Caki2 (cell line): ENCODE results near the gene MAJIN. TPM values are rescaled to one million over a fixed set of nuclear protein-coding genes. Genes with fewer than 3 reads are reported as not detected.
"Not testable (repeated sequence)": the region's sequence is repeated elsewhere in the genome, so short reads cannot be mapped to it uniquely, and the experiment has no call there.

ENCODE experiments used
- DNase-seq: peaks from one replicate; pipeline ENCODE4 v3.0.0-alpha.2; 2015; ENCODE audit warnings: low read depth
- in situ Hi-C: cut with HindIII; loops from 2 replicates; pipeline ENCODE4 v1.10.0; 2016; ENCODE audit warnings: low sequenced_read_pairs, low pct_unique_long_range_greater_than_20kb, mixed read lengths
- total RNA-seq: library from RNA; depleted of rRNA; stranded (reverse); fragments of >200 nt; shearing (Covaris generic); gene quantifications from 2 replicates; pipeline ENCODE4 v1.2.3, GENCODE V29; 2014; ENCODE audit warnings: low replicate concordance; rRNA removed

The MAJIN gene, protein sequence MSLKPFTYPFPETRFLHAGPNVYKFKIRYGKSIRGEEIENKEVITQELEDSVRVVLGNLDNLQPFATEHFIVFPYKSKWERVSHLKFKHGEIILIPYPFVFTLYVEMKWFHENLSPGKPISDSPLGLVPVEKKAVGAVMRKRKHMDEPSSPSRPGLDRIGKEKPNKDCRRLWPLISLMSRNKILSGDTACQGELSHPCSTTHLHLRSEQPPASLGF
- 0.38 TPM in 1 of 2 replicates, not detected in the other for total RNA-seq

DNA sequence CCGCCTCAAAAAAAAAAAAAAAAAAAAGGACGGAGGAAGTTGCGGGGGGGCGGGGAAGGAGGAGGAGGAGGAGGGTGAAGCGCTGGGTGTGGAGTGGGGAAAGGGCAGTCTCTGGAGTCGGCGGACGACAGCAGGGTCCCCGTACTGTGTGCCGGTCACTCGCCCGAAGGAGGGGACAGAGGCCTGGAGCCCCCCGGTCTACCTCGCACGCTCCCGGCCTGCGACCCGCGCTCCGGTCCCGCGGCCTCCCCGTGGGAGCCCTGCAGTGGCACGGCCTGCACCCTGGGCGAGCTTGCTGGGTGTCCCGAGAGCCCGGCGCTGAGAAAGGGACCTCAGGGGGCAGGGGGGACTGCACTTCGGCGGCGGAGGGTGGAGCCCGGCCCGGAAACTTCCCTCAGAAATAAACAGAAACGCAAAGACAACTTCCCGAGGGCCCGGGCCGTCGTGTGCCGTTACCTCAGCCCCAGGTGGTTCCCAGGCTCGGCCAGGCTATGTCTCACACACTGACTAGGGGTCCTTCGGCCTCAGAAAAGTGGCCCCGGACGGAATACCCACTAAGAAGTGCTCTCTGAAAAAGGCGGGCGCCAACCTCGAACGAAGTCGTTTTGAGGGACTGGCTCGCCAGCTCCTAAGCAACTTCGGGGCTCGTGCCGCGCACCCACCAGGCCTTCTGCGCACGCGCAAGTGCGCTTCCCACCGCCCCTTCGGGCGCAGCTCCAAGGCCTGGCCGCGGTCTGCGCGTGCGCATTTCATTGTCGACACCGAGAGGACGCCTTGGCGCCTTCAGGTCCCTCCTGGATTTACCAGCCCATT lies at the start of gene MAJIN:
Gene MAJIN, minus strand, starts transcription at position 688 of the 813 bp plus-strand sequence. CDS start 12,703 bp downstream, outside the sequence.
- in situ Hi-C loops, result no loop called here
- DNase-seq, result no peak

DNA sequence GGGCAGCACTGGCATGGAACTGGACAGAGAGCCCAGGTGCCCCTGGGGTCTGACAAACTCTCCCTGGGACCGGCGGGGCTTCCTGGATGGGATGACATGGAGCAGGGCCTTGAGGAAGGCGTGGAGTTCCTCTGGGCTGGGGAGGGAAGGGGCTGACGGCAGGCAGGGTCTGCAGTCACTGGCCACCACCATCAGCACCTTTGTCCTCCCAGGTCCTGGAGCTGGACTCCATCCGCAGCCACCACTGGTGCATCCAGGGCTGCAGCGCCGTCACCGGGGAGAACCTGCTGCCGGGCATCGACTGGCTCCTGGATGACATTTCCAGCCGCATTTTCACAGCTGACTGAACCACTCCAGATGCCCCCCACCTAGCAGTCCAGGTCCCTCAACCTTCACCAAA lies 49.6 kb upstream of the MAJIN start:
- no peak for DNase-seq
- in situ Hi-C loops, result no loop called here

DNA sequence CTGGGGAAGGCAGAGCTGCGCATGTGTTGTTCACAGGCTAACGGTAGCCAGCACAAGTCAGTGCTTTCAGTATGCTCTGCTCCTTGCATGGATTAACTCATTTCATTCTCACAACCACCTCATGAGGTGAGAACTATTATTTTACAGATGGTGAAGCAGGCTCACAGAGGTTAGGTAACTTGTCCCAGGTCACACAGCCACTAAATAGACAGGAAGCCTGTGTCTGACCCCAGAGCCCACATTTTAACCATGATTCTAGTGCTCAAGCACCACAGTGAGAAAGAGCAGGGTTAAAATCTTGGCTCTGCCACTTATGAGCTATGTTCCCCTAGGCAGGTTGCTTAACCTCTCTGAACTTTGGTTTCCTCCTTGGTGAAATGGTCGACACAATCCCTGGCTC lies 49.1 kb upstream of the MAJIN start:
- in situ Hi-C loops, result no loop called here

DNA sequence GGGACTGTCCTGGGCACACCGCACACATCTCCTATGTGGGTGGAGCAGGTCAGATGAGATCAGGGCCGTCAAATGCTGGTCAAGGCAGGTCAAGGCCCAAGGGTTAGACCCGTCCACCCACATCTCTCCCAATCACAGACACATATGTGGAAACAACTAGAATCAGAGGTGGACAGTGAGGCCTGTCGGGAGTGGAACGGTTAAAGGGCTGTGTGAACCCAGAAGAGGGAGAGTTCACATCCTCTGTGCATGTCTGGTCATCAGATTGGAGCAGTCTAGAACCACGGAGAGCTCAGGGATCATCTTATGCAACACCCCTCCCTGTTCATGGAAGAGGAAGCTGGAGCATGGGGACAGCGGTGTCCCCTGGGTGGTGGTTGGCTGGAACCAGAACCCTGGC lies 47.9 kb upstream of the MAJIN start:
- in situ Hi-C loops, result no loop called here
- no peak for DNase-seq

More for the DNA sequence above, 49.1 kb upstream of the MAJIN start:
- no peak for DNase-seq

DNA sequence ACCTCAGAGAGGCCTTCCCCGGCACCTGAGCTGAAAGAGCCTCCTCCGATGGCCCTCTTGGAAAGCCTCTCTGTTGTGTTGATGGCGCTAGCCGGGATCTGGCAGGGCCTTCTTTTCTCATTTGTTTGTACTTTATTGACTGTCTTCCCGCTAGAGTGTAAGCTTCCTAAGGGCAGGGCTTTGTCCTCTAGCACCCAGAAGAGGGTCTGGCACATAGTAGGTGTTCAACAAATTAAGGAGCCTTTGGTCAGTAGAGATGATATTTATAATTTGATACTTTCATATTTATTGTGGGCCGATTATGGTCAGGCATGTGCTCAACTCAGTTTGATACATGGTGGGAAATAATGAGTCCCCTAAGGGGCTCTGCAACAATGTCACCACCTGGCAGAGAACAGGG lies 46.0 kb upstream of the MAJIN start:
- in situ Hi-C loops, result no loop called here
- no peak for DNase-seq

DNA sequence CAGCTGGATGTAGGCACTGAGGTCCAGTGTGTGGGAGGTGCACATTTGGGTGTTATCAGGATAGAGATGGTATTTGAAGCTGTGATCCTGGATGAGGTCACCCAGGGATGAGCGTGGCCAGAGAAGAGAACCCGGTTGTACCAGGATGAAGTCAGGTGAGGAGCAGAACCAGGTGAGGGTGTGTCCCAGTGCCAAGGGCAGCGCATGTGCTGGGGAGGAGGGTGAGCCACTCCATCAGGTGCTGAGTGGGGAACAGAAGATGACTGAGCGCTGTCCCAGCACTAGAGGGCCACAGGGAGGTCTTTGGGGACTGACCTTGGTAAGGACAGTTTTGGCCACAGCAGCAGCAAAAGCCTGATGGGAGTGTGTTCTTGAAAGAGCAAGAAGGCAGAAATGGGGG lies 44.8 kb upstream of the MAJIN start:
- in situ Hi-C loops, result no loop called here
- DNase-seq, result no peak

DNA sequence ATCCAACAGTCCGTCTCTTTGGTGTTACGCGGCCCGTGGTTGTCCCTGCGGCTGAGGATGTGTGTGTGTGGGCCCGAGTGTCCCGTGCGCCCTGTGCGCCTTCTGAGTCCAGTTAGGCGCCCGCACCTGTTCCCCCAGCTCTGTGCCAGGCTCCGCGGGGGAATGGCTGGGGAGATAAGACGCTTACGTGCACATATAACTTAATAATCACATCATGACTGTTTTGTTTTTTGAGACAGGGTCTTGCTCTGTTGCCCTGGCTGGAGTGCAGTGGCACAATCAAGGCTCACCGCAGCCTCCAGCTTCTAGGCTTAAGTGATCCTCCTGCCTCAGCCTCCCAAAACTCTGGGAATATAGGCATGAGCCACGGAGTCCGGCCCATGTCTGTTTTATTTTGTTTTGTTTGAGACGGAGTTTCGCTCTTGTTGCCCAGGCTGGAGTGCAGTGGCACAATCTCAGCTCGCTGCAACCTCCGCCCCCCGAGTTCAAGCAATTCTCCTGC lies 42.9 kb upstream of the MAJIN start:
- in situ Hi-C loops, result no loop called here
- DNase-seq, result no peak

DNA sequence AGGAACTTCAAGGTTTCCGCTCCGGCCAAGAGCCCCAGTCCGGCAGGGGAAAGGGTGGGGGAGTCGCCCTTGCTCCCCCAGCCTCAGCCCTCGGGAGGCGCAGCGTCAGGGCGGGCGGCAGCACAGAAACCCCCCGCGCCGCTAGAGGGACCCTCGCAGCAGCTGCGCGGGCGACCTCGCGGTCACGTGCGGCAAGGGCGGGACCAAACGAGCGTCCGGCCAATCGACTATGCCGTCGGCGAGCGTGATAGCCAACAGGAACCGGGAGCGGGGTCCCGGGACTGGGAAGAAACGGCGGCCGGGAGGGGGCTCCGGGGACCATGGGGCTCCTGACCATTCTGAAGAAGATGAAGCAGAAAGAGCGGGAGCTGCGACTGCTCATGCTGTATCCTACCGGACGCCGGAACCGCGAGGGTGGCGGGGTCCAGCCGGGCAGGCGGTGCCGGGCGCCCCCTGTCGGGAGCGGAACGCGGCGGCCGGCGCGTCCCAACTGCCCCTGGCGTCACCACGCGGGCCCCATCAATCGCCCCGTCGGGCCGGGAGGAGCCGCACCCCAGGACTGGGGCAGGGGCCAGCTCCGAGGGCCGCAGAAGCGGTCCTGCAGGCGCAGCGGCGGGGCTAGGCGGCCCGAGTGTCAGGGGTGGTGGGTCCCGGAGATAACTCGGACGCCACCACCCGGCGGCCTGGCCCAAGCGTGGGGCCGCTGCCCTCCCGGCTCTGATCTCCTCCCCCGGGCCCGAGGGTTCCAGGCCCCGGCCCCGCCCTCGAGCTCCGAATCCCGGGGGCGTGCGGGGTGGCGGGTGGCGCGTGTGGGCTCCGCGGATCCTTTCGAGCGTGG lies 42.2 kb upstream of the MAJIN start, which contains the start of gene ARL2:
Gene ARL2, plus strand, starts transcription at position 273 of the 838 bp plus-strand sequence. Its CDS starts 48 bp downstream, at position 321.
- in situ Hi-C loops, result no loop called here
- peak; percentile 85 for DNase-seq

DNA sequence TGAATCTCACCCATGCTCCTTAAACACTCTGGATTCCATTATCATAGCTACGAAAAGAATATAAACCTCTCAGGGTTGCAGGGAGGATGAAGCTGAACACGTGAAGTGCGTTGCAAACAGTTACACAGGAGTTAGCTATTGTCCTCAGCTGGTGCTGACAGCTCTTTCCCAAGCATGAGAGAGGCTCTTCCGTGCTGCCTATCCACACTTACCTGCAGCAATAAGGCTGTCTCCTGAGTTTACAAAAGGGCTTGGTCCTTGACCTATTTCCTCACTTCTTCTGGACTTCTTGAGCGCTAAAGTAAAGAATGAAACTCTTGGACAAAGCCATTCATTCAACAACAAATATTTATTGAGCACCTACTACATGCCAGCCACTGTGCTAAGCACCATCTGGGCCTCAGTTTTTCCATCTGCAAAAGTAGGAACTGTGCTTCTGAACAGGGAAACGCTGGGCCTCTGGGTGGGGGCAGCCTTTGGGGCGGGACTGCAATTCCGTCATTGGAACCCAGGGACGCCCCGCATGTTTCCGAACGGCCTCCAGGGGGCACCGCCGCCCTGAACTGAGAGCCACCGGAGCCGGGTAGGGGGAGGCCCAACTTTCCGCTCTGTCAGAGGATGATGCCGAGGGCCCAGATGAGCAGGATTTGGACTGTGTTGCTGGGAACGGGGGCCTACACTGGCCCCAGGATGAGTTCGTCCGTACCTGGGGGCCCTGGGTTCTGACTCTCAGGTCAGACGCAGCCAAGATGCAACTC lies 41.4 kb upstream of the MAJIN start:
- DNase-seq, result peak; percentile 82
- in situ Hi-C loops, result no loop called here

DNA sequence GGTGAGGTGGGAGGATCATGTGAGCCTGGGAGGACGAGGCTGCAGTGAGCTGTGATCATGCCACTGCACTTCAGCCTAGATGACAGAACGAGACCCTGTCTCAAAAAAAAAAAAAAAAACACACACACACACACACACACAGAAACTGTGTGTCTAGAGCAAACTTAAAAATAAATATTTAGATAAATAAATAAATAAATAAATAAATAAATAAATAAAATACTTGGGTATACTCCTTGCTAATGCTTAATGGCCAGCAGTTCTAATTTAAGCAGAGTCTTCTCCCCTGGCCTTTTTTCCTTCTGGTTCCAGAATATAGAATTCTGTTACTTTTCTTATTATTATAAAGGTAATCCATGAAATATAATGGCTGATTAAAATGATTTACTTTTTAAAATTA lies 37.0 kb upstream of the MAJIN start:
- in situ Hi-C loops, result no loop called here
- DNase-seq, result no peak

DNA sequence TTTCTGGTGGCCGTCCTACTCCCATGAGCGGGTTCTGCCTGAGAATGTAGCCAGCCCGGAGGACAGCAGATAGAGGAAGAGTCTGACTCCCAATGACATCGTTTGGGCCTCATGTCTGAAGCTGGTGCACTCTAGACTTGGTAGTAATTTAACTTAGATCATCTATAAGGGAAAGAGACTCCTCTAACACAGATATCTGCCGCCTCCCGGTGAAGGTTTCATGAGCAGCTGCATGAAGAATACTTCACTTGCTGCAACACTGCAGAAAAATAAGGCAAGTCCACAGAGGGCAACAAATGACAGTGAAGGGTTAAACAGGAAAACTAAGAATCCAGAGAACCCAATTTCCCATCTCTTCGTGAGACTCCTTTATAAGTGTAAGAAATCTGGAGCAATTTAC lies 36.1 kb upstream of the MAJIN start:
- in situ Hi-C loops, result no loop called here
- DNase-seq, result no peak

DNA sequence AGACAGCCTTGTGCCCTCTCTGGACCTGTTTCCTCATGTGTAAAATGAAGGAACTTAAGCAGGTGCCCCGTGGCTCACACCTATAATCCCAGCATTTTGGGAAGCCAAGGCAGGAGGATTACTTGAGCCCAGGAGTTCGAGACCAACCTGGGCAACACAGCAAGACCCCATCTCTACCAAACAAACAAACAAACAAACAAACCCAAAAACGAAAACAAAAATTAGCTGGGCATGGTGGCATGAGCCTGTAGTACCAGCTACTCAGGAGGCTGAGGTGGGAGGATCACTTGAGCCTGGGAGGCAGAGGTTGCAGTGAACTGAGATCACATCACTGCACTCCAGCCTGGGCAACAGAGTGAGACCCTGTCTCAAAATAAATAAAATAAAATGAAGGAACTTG lies 32.1 kb upstream of the MAJIN start:
- in situ Hi-C loops, DNase-seq: not testable (repeated sequence)

DNA sequence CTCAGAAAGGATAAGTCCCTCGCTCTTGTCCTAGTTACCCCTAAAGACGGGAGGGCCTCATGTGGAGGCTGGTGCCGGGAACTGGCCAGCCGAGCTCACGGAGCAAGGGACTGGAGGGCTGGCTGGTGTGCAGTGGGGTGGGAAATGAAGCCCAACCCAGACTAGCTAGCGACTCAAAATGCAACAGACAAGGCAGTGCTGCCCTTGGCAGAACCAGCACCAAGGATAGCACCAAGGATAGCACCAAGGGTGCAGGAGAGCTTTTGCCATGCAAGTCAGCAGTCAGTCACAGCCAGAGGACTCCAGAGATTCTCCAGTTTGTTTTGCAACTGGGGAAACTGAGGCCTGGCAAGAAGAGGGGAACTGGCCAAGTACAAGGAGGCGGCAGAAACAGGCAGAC lies 31.4 kb upstream of the MAJIN start:
- no peak for DNase-seq

DNA sequence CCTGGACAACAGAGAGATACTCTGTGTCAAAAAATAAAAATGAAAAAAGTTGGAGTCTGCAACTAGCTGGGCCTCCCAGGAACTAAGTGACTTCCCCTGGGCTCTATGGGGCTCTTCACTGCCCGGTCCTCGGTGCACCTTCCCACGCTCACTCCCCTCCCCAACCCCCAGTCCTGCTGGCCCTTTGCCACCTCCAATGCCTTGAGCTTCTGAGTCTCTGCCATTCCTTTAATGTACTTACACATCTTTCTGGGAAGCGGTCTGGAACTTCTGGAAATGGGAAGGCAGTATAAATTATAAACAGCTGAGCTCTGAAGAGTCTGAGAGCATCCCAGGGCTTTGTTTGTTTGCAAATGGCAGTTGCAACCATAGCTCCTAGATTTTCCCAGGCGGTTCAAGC lies 30.8 kb upstream of the MAJIN start:
- DNase-seq, result no peak
- in situ Hi-C loops, result no loop called here

More for the DNA sequence above, 31.4 kb upstream of the MAJIN start:
- in situ Hi-C loops, result no loop called here

DNA sequence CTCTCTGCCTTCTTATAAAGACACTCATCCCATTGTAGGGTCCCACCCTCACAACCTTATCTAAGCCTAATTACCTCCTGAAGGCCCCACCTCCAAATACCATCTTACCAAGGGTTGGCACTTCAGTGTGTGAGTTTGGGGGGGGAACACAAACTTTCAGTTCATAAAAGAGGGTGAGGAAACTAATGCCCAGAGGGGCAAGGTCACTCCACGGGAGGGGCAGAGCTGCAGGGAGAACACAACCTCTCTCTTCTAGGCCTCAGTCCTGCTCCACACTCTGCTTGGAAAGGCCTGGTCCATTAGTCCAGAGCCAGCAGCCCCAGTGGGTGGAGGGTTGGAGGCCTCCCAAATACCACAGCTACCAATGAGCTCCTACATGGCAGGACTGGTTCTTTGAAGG lies 27.6 kb upstream of the MAJIN start:
- in situ Hi-C loops, result no loop called here
- no peak for DNase-seq

DNA sequence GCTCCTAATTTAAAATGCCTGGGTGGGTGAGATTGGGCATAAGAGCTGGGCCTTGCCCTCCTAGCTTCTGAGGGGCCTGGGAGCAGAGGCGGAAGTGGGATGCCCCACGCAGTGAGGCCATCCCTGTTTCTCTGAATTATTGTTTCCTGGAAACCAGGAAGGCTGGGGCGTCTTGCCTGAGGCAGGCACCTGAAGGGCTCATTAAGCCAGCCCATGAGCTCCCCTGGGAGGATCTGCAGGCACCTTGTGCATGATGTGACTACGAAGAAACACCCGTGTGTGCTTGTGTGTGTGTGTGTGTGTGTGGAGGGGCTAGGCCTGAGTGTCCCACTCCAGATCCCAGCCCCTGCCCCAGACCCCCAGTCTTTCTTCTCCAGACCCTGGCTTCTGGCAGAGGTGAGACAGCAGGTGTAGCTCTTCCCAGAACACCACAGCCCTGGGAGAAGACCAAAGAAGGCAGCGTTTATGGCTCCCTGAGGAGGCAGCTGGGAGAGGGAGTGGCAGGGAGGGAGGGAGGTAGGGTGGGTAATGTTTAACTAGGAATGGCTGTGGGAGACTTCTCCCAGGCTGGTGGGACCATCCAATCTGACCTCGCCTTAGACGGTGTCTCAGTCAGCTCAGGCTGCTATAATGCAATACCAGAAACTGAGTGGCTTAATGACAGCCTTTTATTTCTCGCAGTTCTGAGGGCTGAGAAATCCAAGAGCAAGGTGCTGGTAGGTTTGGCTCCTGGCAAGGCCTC lies 27.0 kb upstream of the MAJIN start:
- in situ Hi-C loops, result no loop called here
- DNase-seq, result peak; percentile 60

DNA sequence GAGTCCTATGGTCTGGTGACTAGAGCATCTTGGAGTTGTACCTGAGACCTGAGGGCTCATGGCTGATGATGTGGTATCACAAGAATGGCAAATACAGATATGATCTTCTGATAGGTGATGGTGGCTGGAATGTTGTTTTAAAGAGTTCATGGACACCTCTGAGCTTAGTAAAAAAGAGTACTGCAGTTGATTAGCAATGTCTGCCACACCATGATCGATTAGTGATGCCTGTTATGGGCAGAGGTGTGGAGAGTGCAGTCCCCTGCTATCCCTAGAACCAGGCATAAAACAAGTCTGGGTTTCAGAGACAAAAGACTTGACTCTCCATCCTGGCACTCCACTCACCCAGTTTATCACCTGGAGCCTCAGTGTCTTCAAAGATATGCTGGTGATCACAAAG lies 26.2 kb upstream of the MAJIN start:
- in situ Hi-C loops, result no loop called here
- no peak for DNase-seq
